GM18517 (cell line): Measurements from ENCODE around the gene SMIM9.
"Not testable (repeated sequence)": the region's sequence is repeated elsewhere in the genome, so short reads cannot be mapped to it uniquely, and the experiment has no call there.

Experiments
- ATAC-seq: cut with Tn5 transposase; IDR thresholded peaks from one replicate; pipeline ENCODE4 v1.9.1; 2021; ENCODE audit warnings: mild to moderate bottlenecking, moderate library complexity; ENCODE audit not compliant: unreplicated experiment

Gene SMIM9

GRCh38 chrX:154834562-154834961 is at the start of gene SMIM9:
SMIM9 (minus strand) TSS chrX:154834662; CDS start chrX:154830856, 3,806 bp downstream.
- ATAC-seq: no peak

- ATAC-seq: not testable (repeated sequence)
These were observed 49.6 kb upstream of the SMIM9 start for GRCh38 chrX:154884069-154884468.

- no peak for ATAC-seq
These were observed 38.9 kb upstream of the SMIM9 start for GRCh38 chrX:154873329-154873728.

- ATAC-seq: not testable (repeated sequence)
These were observed 34.1 kb upstream of the SMIM9 start for GRCh38 chrX:154868522-154868921.

GRCh38 chrX:154855256-154855655 is 20.8 kb upstream of the SMIM9 start:
- no peak for ATAC-seq

GRCh38 chrX:154850957-154851611 is 16.6 kb upstream of the SMIM9 start:
- ATAC-seq: no peak

- ATAC-seq: peak; percentile 52
These were observed 6.4 kb upstream of the SMIM9 start for GRCh38 chrX:154840856-154841255.

- ATAC-seq: no peak
These were observed 1.7 kb upstream of the SMIM9 start for GRCh38 chrX:154836163-154836562.

- no peak for ATAC-seq
These were observed 652 bp downstream of the SMIM9 start for GRCh38 chrX:154833746-154834274.

- no peak for ATAC-seq
These were observed 4.5 kb downstream of the SMIM9 start for GRCh38 chrX:154829926-154830442.

GRCh38 chrX:154829134-154829533 is 5.3 kb downstream of the SMIM9 start:
- ATAC-seq: no peak

GRCh38 chrX:154828016-154828408 is 6.5 kb downstream of the SMIM9 start:
- no peak for ATAC-seq

- ATAC-seq: peak; percentile 96
These were observed 7.1 kb downstream of the SMIM9 start for GRCh38 chrX:154827194-154828015.

- ATAC-seq: not testable (repeated sequence)
These were observed 8.9 kb downstream of the SMIM9 start for GRCh38 chrX:154825586-154825985.

GRCh38 chrX:154824638-154825037 is 9.8 kb downstream of the SMIM9 start:
- ATAC-seq: no peak

- ATAC-seq: no peak
These were observed 12.4 kb downstream of the SMIM9 start for GRCh38 chrX:154822029-154822428.

- ATAC-seq: no peak
These were observed 12.9 kb downstream of the SMIM9 start for GRCh38 chrX:154821523-154821922.

GRCh38 chrX:154819771-154820341 is 14.6 kb downstream of the SMIM9 start:
- ATAC-seq: no peak

GRCh38 chrX:154818916-154819770 is 15.3 kb downstream of the SMIM9 start:
- ATAC-seq: no peak

- not testable (repeated sequence) for ATAC-seq
These were observed 17.3 kb downstream of the SMIM9 start for GRCh38 chrX:154817048-154817618.
